Activated B cell treated with CpG ODN at 0.5 μM for 24 hours (primary cell): ENCODE measurements around the gene PDZRN3. TPM values are rescaled to one million over a fixed set of nuclear protein-coding genes. Genes with fewer than 3 reads are reported as not detected.

Experiments used
- ATAC-seq: fragments of 200-7000 bp; cut with Tn5 transposase; one replicate; pipeline ENCODE4 v1.10.0; 2021; ENCODE audit warnings: low read depth, mild to moderate bottlenecking, moderate library complexity
- CTCF ChIA-PET: fragments of 350-600 bp; sonication (Branson Sonifier 250); formaldehyde crosslinking; loops from one replicate; lab custom pipeline; 2021; ENCODE audit warnings: antibody characterized with exemption; lab: Charles Lee
- POLR2A ChIA-PET: fragments of 350-600 bp; sonication (Branson Sonifier 250); formaldehyde crosslinking; loops from one replicate; lab custom pipeline; 2021; ENCODE audit warnings: antibody characterized with exemption; lab: Charles Lee
- DNase-seq: peaks from one replicate; pipeline ENCODE4 v3.0.0; 2022
- H3K27ac Mint-ChIP-seq: one replicate; pipeline ENCODE4 v1.8.0; 2020; ENCODE audit warnings: mixed read lengths
- H3K27me3 Mint-ChIP-seq: one replicate; pipeline ENCODE4 v1.8.0; 2021; ENCODE audit warnings: mixed read lengths
- H3K36me3 Mint-ChIP-seq: one replicate; pipeline ENCODE4 v1.8.0; 2021; ENCODE audit warnings: low read depth, mixed read lengths
- H3K4me1 Mint-ChIP-seq: one replicate; pipeline ENCODE4 v1.8.0; 2021; ENCODE audit warnings: mixed read lengths
- H3K4me3 Mint-ChIP-seq: one replicate; pipeline ENCODE4 v1.8.0; 2020; ENCODE audit warnings: mild to moderate bottlenecking, mixed read lengths
- H3K9me3 Mint-ChIP-seq: one replicate; pipeline ENCODE4 v1.8.0; 2020; ENCODE audit warnings: mixed read lengths
- CTCF ChIP-seq: fragments of 200-600 bp; IDR thresholded peaks from one replicate; pipeline ENCODE4 v1.8.0; 2022; ENCODE audit warnings: antibody characterized with exemption, mild to moderate bottlenecking
- intact Hi-C: fragments of 100-400 bp; cut with micrococcal nuclease; formaldehyde crosslinking; loops from one replicate; pipeline ENCODE4 v1.15.1; 2024
- total RNA-seq: library from RNA; stranded (reverse); gene quantifications from 2 replicates; pipeline ENCODE4 v1.2.3, GENCODE V29; 2022

The PDZRN3 gene
- total RNA-seq, 1 donor from 2014 or later = not detected

DNA sequence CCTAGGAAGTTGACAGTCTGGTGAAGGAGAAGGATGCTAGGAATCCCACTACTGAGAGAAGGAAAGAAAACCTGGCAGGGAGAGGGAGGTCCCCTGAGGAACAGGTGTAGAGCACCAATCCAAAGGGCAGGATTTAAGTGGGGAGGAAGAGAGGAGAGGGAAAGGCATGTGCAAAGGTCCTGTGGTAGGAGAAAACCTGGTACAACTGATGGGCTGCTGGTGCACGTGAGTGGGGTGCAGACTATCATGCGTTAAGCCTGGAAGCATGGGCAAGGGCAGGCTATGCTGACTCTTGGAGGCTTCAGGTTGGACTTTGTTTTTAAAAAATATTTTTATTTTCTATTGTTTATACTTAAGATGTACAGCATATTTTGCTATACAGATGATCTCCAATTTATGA, 209.6 kb downstream of the PDZRN3 start:
- no peaks in the 10 kb centered on the region for H3K36me3 Mint-ChIP-seq
- no peak for TF ChIP-seq CTCF
- ATAC-seq (no peak), DNase-seq (no peak)
- no peak overlapping the region for H3K4me3 Mint-ChIP-seq
- no peaks in the 10 kb centered on the region for H3K4me1 Mint-ChIP-seq
- POLR2A ChIA-PET = no interaction called here
- no peaks in the 10 kb centered on the region for H3K27me3 Mint-ChIP-seq
- peaks cover 3% of the 10 kb centered on the region for H3K9me3 Mint-ChIP-seq
- intact Hi-C loops = no loop called here
- CTCF ChIA-PET = no interaction called here
- H3K27ac Mint-ChIP-seq = no peak overlapping the region

DNA sequence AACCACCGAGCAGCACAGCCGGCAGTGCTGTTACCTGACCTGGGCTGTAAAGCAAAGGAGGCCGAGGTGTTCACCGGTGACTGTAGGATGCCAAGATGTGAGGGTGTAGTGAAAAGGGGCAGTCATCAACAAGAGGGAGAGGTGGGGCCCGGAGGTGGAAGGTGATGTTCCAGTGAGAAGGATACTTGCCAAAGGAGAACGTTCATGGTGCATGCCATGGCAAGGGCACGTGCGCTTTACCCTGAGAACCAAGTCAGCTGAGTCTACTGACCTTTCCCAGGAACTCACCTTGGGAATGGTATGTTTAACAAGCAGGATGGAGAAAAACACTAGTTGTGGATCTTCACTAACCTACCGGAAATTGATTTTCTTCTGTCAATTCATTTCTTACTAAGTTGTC, 211.1 kb downstream of the PDZRN3 start:
- no peak overlapping the region for H3K4me3 Mint-ChIP-seq
- intact Hi-C loops = no loop called here
- peaks cover 3% of the 10 kb centered on the region for H3K9me3 Mint-ChIP-seq
- DNase-seq = no peak
- H3K4me1 Mint-ChIP-seq = no peaks in the 10 kb centered on the region
- POLR2A ChIA-PET = no interaction called here
- H3K27me3 Mint-ChIP-seq = no peaks in the 10 kb centered on the region
- CTCF ChIA-PET = no interaction called here
- no peak for TF ChIP-seq CTCF
- H3K27ac Mint-ChIP-seq = no peak overlapping the region
- no peaks in the 10 kb centered on the region for H3K36me3 Mint-ChIP-seq
- ATAC-seq = no peak

- DNase-seq (no peak), ATAC-seq (no peak)
- Mint-ChIP-seq H3K4me1 (no peaks in the 10 kb centered on the region), H3K4me3 (no peak overlapping the region), H3K9me3 (peaks cover 3% of the 10 kb centered on the region), H3K36me3 (no peaks in the 10 kb centered on the region), H3K27ac (no peak overlapping the region), H3K27me3 (no peaks in the 10 kb centered on the region)
- no peak for TF ChIP-seq CTCF
- intact Hi-C loops = no loop called here
- ChIA-PET CTCF (no interaction called here), POLR2A (no interaction called here)
These were observed 212.7 kb downstream of the PDZRN3 start for GRCh38 chr3:73411993-73412392.

DNA sequence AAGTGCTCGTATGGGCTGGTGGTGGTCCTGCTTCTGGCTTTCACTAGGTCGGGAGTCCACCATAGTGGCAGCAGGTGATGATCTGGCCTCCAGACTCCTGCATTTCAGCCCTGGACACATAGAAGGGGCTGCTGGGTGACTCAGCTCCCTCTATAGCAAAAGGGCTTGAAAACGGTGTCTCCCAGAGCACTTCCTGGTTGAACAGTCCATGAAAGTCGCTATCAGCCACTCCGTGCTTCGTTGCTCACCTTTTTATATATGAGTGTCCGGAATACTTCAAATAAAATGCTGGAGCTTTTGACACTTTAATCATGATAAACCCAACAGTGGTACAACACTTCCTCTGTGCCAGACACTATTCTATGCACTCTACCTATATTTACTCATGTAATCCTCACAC, 213.2 kb downstream of the PDZRN3 start:
- no peak for TF ChIP-seq CTCF
- Mint-ChIP-seq H3K27me3 (no peaks in the 10 kb centered on the region), H3K4me1 (no peaks in the 10 kb centered on the region), H3K36me3 (no peaks in the 10 kb centered on the region), H3K27ac (no peak overlapping the region), H3K9me3 (peaks cover 3% of the 10 kb centered on the region), H3K4me3 (no peak overlapping the region)
- no peak for DNase-seq
- no peak for ATAC-seq
- ChIA-PET CTCF (no interaction called here), POLR2A (no interaction called here)
- intact Hi-C loops = no loop called here

DNA sequence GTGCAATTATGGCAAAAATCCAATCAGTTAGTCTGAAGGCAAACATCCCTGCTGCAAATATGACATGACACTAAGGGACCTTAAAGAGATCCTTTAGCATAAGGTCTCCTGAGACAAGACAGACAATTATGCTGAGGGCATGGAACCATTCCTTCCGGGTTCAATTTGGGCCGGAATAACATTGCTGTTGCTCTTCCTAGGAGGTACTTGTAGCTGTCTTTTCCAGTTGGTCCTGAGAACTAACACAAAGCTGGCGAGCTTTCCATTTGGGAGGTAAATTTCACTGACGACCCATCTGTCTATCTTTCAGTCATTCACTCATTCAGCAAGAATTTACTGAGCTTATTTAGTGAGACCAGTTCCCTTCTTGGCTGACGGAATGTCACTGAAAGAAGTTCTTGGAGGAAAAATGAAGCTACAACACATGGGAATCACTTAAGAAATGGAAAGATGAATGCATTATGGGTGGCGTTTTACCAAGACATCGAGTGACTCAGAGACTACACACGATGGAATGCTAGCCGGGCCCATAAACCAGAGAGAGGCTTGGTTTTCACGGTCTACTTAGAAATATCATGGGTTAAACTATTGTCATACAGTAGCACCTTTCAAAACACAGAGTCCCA, 215.5 kb downstream of the PDZRN3 start:
- Mint-ChIP-seq H3K4me1 (no peaks in the 10 kb centered on the region), H3K9me3 (no peaks in the 10 kb centered on the region), H3K27ac (no peak overlapping the region), H3K4me3 (no peak overlapping the region), H3K36me3 (no peaks in the 10 kb centered on the region), H3K27me3 (no peaks in the 10 kb centered on the region)
- ChIA-PET POLR2A (no interaction called here), CTCF (no interaction called here)
- TF ChIP-seq CTCF = no peak
- intact Hi-C loops = no loop called here
- ATAC-seq (no peak), DNase-seq (no peak)
